B cell (primary cell): ENCODE data around the gene THUMPD1. TPM values are rescaled to one million over a fixed set of nuclear protein-coding genes. Genes with fewer than 3 reads are reported as not detected.

Source experiments
- ATAC-seq: fragments of 200-7000 bp; cut with Tn5 transposase; one replicate; pipeline ENCODE4 v1.10.0; 2021; ENCODE audit warnings: low read depth, mild to moderate bottlenecking, moderate number of reproducible peaks, moderate library complexity
- CTCF ChIA-PET: fragments of 350-600 bp; sonication (Branson Sonifier 250); formaldehyde crosslinking; loops from one replicate; lab custom pipeline; 2021; ENCODE audit warnings: antibody characterized with exemption, inconsistent platforms; lab: Charles Lee
- POLR2A ChIA-PET: fragments of 350-600 bp; sonication (Branson Sonifier 250); formaldehyde crosslinking; loops from one replicate; lab custom pipeline; 2021; ENCODE audit warnings: antibody characterized with exemption; lab: Charles Lee
- DNase-seq: peaks from one replicate; pipeline ENCODE4 v3.0.0; 2013
- H2AFZ ChIP-seq: 2 replicates; pipeline ENCODE4 v1.6.1; 2012; ENCODE audit warnings: mild to moderate bottlenecking, low read depth, low read length; ENCODE audit not compliant: insufficient read depth, poor library complexity, severe bottlenecking
- H3K27ac ChIP-seq, 2 donors: 1 replicate in 1 of 2; 2 replicates in 1 of 2; pipeline ENCODE4 v1.5.1; 2012 to 2013; ENCODE audit warnings: low read length in 2 of 2, mild to moderate bottlenecking in 2 of 2, moderate library complexity in 1 of 2
- H3K27me3 ChIP-seq, 4 experiments: fragments of 200-600 bp in 1 of 4; sonication (generic) in 1 of 4; replicated peaks in 1 of 4; 1 replicate in 2 of 4; 2 replicates in 2 of 4; pipeline versions ENCODE4 v1.6.1 to v1.7.0; 2013 to 2016; ENCODE audit warnings: low read length in 3 of 4, mild to moderate bottlenecking in 2 of 4, mixed read lengths in 1 of 4, moderate library complexity in 1 of 4; ENCODE audit not compliant: insufficient read depth in 4 of 4, control insufficient read depth in 3 of 4; ENCODE audit errors: control extremely low read depth in 1 of 4
- H3K36me3 ChIP-seq, 2 experiments: replicated peaks in 1 of 2; 1 replicate in 1 of 2; 2 replicates in 1 of 2; pipeline versions ENCODE4 v1.6.1 to v1.7.1; 2013; ENCODE audit warnings: low read length in 1 of 2; ENCODE audit not compliant: insufficient read depth in 2 of 2, control insufficient read depth in 1 of 2; ENCODE audit errors: control extremely low read depth in 1 of 2, extremely low read depth in 1 of 2
- H3K4me1 ChIP-seq, 2 donors: fragments of 200-600 bp in 1 of 2; sonication (generic) in 1 of 2; 1 replicate in 1 of 2; 2 replicates in 1 of 2; pipeline versions ENCODE4 v1.5.1 to v1.6.1; 2013 to 2017; ENCODE audit warnings: low read length in 2 of 2; ENCODE audit not compliant: control insufficient read depth in 2 of 2, insufficient read depth in 2 of 2
- H3K4me2 ChIP-seq: replicated peaks from 2 replicates; pipeline ENCODE3; 2012; ENCODE audit warnings: mild to moderate bottlenecking, low read depth, low read length; ENCODE audit not compliant: poor library complexity, severe bottlenecking
- H3K4me3 ChIP-seq, 5 experiments: fragments of 200-600 bp in 1 of 5; sonication (generic) in 1 of 5; 1 replicate in 3 of 5; 2 replicates in 2 of 5; pipeline versions ENCODE4 v1.5.1 to v1.7.0; 2011 to 2016; ENCODE audit warnings: low read length in 4 of 5, mild to moderate bottlenecking in 4 of 5, low read depth in 2 of 5, control low read depth in 1 of 5, moderate library complexity in 1 of 5; ENCODE audit not compliant: insufficient read depth in 1 of 5; ENCODE audit errors: control extremely low read depth in 1 of 5, extremely low read depth in 1 of 5
- H3K79me2 ChIP-seq: fragments of 200-600 bp; sonication (generic); one replicate; pipeline ENCODE4 v1.6.0; 2016; ENCODE audit warnings: low read length; ENCODE audit not compliant: control insufficient read depth, insufficient read depth
- H3K9ac ChIP-seq: fragments of 200-600 bp; sonication (generic); 2 replicates; pipeline ENCODE4 v1.6.1; 2017; ENCODE audit warnings: mild to moderate bottlenecking, low read length, moderate library complexity
- H3K9me3 ChIP-seq, 3 donors: one replicate each; pipeline versions ENCODE4 v1.6.1 to v1.7.1; 2013; ENCODE audit warnings: low read length in 2 of 3; ENCODE audit not compliant: control insufficient read depth in 2 of 3, insufficient read depth in 1 of 3; ENCODE audit errors: control extremely low read depth in 1 of 3
- H4K20me1 ChIP-seq: 2 replicates; pipeline ENCODE4 v1.6.0; 2012; ENCODE audit warnings: mild to moderate bottlenecking, low read length; ENCODE audit not compliant: insufficient read depth, control insufficient read depth, poor library complexity, severe bottlenecking
- H3K27ac Mint-ChIP-seq: one replicate; pipeline ENCODE4 v1.8.0; 2021; ENCODE audit warnings: mixed read lengths
- H3K27me3 Mint-ChIP-seq: one replicate; pipeline ENCODE4 v1.8.0; 2021; ENCODE audit warnings: mixed read lengths
- H3K4me1 Mint-ChIP-seq: one replicate; pipeline ENCODE4 v1.8.0; 2021; ENCODE audit warnings: mixed read lengths
- H3K4me3 Mint-ChIP-seq: one replicate; pipeline ENCODE4 v1.8.0; 2021; ENCODE audit warnings: mixed read lengths
- H3K9me3 Mint-ChIP-seq: one replicate; pipeline ENCODE4 v1.8.0; 2022; ENCODE audit warnings: mixed read lengths; ENCODE audit not compliant: insufficient read depth
- CTCF ChIP-seq: fragments of 200-600 bp; IDR thresholded peaks from one replicate; pipeline ENCODE4 v1.8.0; 2022; ENCODE audit warnings: antibody characterized with exemption, mild to moderate bottlenecking
- EZH2 ChIP-seq: IDR thresholded peaks from 2 replicates; pipeline ENCODE4 v1.6.1; 2012; ENCODE audit warnings: borderline replicate concordance, low read depth, mild to moderate bottlenecking, moderate library complexity, low read length; ENCODE audit not compliant: insufficient read depth, poor library complexity, severe bottlenecking
- WGBS: methylation state at CpG from one replicate; pipeline ENCODE4 v1.1.5; 2013; ENCODE audit warnings: missing lambda C conversion rate; ENCODE audit not compliant: insufficient coverage; 5-methylcytosine and 5-hydroxymethylcytosine counted together
- intact Hi-C: fragments of 100-400 bp; cut with micrococcal nuclease; formaldehyde crosslinking; loops from one replicate; pipeline ENCODE4 v1.10.0; 2022
- polyA plus RNA-seq: library from polyadenylated mRNA; depleted of rRNA; stranded (reverse); fragments of >200 nt; gene quantifications from 2 replicates; pipeline ENCODE4 v1.2.3, GENCODE V29; 2012
- total RNA-seq, 2 donors: library from RNA; stranded (reverse); fragments of 120-200 nt in 1 of 2; gene quantifications; 1 replicate in 1 of 2; 2 replicates in 1 of 2; pipeline versions ENCODE4 v1.2.3 to v1.2.4, GENCODE V29; 2013 to 2022

THUMPD1 gene
- total and polyA plus RNA-seq, 2 donors (not counting 1 experiment from before 2014, with no cell fraction given): 52.5 to 72.6 TPM

DNA sequence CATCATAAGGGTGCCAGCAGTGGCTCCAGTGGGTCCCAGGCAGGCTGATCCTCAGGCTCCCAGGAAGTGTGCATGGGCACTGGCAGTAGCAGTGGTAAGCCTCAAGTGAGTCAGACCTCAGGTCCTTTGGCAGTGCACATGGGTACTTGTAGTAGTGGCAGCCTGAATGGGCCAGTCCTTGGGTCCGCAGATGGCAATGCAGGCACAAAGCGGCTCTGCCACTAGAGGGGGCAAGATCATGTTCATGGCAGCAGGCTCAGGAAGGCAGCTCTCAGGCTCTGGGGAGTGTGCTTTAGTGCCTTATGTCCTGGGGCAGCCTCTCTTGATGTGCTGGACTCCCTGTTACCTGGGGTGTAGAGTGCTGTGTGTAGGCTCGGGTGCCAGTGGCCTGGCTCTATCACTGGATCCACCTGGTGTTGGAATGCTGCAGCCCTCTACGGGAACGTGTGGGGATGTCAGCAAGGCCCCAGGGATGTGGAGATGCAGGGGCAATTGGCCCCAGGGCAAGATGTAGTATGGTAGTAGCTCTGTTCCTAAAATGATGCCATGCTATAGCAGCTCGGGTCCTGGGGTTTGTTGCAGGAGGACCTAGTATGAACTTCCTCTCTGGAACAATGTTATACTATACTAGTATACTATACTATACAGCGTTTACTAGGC, 33.2 kb upstream of the THUMPD1 start:
- Mint-ChIP-seq H3K4me1 (no peaks in the 10 kb centered on the region), H3K9me3 (no peaks in the 10 kb centered on the region), H3K27ac (no peak overlapping the region), H3K4me3 (no peak overlapping the region), H3K27me3 (no peaks in the 10 kb centered on the region)
- H4K20me1 ChIP-seq: no peaks in the 10 kb centered on the region
- H3K27me3 ChIP-seq: no peaks in the 10 kb centered on the region
- TF ChIP-seq CTCF: peak; percentile 65
- TF ChIP-seq EZH2: no peak
- ChIA-PET POLR2A (no interaction called here), CTCF (interaction anchor here (0.7 to 1.6 kb wide), 2 partner anchors 20 to 98 kb away, joined by 3 to 4 read pairs; no protein-coding TSS in a partner anchor)
- WGBS: 79% methylated on average over 5 of the region's 7 CpGs
- no peak overlapping the region for H3K27ac ChIP-seq
- no peaks in the 10 kb centered on the region for H3K36me3 ChIP-seq
- H3K4me2 ChIP-seq: no peak overlapping the region
- DNase-seq (peak; percentile 56), ATAC-seq (peak; percentile 65)
- H3K9me3 ChIP-seq: no peaks in the 10 kb centered on the region
- H3K4me1 ChIP-seq: no peaks in the 10 kb centered on the region
- no peak overlapping the region for H2AFZ ChIP-seq
- intact Hi-C loops: no loop called here
- no peak overlapping the region for H3K9ac ChIP-seq
- no peak overlapping the region for H3K4me3 ChIP-seq
- H3K79me2 ChIP-seq: no peaks in the 10 kb centered on the region

GRCh38 chr16:20773679-20774078, 32.1 kb upstream of the THUMPD1 start:
- H3K9me3 Mint-ChIP-seq: no peaks in the 10 kb centered on the region
- Histone ChIP-seq H4K20me1 (no peaks in the 10 kb centered on the region), H2AFZ (no peak overlapping the region), H3K4me3 (no peak overlapping the region), H3K79me2 (no peaks in the 10 kb centered on the region), H3K9ac (no peak overlapping the region), H3K4me1 (no peaks in the 10 kb centered on the region), H3K36me3 (no peaks in the 10 kb centered on the region), H3K27ac (no peak overlapping the region), H3K4me2 (no peak overlapping the region), H3K27me3 (no peaks in the 10 kb centered on the region), H3K9me3 (no peaks in the 10 kb centered on the region)
- ChIA-PET POLR2A (interaction anchor here (0.6 kb wide), 1 partner anchor 32 kb away, joined by 3 read pairs; the partner anchor contains the start of genes ERI2 and REXO5), CTCF (no interaction called here)
- ATAC-seq (no peak), DNase-seq (no peak)
- H3K27me3 Mint-ChIP-seq: no peaks in the 10 kb centered on the region
- H3K4me1 Mint-ChIP-seq: no peaks in the 10 kb centered on the region
- TF ChIP-seq EZH2 (no peak), CTCF (no peak)
- H3K27ac Mint-ChIP-seq: no peak overlapping the region
- WGBS: 86% methylated on average over 1 of the region's 3 CpGs
- H3K4me3 Mint-ChIP-seq: no peak overlapping the region
- intact Hi-C loops: no loop called here
